ENCODE results near the gene GCNT2. TPM values are rescaled to one million over a fixed set of nuclear protein-coding genes. Genes with fewer than 3 reads are reported as not detected.
A peak's percentile ranks its signal among the peaks of the same experiment; 100 is the strongest.

Gene GCNT2
- total and polyA plus RNA-seq, 2 of the 8 experiments (the other 6 are each of a cell fraction or from before 2014, with no cell fraction given), result 19.3 to 52.5 TPM

DNA sequence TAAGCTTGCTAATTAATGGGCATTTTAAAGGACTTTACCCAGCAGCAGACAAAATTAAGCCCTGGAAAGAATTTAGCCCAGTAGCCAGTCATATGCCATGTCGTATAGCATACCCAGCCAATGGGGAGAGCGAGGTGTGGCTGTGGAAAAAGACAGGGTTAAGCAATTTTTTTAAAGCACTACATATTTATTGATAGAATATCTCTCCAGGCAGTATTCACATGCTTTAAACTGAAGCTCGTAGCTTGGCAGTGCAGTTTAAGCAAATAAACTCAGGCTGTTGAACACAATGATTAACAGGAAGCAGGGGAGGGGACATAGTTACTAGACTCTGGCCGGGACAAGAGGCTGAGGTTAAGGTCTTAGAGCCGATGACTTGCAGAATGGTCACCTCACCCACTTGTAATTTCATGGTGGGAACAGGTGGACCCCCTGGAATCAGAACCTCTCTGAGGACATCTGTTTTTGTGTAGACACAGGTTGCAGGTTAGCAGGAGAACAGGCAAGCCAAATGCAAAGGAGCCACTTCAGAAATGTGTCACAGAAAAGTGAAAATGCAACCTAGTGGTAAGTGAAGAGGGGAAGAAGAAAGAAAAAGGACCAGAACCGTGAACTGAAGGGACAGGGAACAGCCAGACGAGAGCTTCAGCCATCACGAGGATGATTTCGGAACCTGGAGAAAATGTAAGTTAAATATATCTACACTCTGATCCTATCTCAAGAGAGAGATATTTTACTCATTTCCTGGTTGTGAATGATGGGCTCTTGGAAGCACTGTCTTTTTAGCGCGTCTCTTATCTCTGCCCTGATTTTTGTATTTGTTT, 7.2 kb downstream of the GCNT2 start:
- no peak overlapping the region; the same call in 1 of the 2 replicates for H2BK5ac ChIP-seq (ENCODE audit: low read depth, low read length)
- no peak for FAIRE-seq
- ChIA-PET CTCF (ENCODE audit: partially characterized antibody) (interaction anchor here (0.6 to 2.0 kb wide), 8 partner anchors 15 to 676 kb away, joined by 3 to 4 read pairs (median 3); no protein-coding TSS in a partner anchor), POLR2A (ENCODE audit: partially characterized antibody) (interaction anchor here (1.1 to 1.4 kb wide), 2 partner anchors 8 to 167 kb away, joined by 4 read pairs; partner anchors contain the start of genes C6orf52, GCNT2 and PAK1IP1)
- no peak overlapping the region for H3K4me2 ChIP-seq (ENCODE audit: insufficient read depth in 1 of 2, low read depth in 2 of 2, low read length in 2 of 2)
- no peak for DNase-seq (ENCODE audit: low read depth in 1 of 2, low spot score in 2 of 2)
- no peaks in the 10 kb centered on the region for H3K23me2 ChIP-seq (ENCODE audit: low read depth, low read length)
- 0 out of 2 replicates have a peak overlapping the region, but pooled peaks have one; percentile 37 for H2AFZ ChIP-seq (ENCODE audit: low read length)
- no peak overlapping the region for H3K9ac ChIP-seq (replicated peaks in 1 of 4; ENCODE audit: extremely low read depth in 1 of 4, low read depth in 3 of 4, low read length in 3 of 4)
- H3K18ac ChIP-seq (ENCODE audit: extremely low read depth, low read length), result no peak overlapping the region
- no peak overlapping the region for H4K5ac ChIP-seq (ENCODE audit: insufficient read length, low read depth, low read length)
- H3K79me2 ChIP-seq (ENCODE audit: control insufficient read depth in 1 of 2, insufficient read depth in 2 of 2, low read length in 2 of 2), result no peaks in the 10 kb centered on the region
- no peaks in the 10 kb centered on the region for H3K9me3 ChIP-seq (ENCODE audit: insufficient read depth in 2 of 2, low read depth in 1 of 2, low read length in 1 of 2)
- no peak overlapping the region for H3K27ac ChIP-seq (ENCODE audit: low read depth, low read length)
- H3K27me3 ChIP-seq (replicated peaks in 1 of 4; ENCODE audit: control insufficient read depth in 3 of 4, extremely low read depth in 1 of 4, insufficient read depth in 3 of 4, low read length in 3 of 4), result no peaks in the 10 kb centered on the region
- no peak overlapping the region for H2BK20ac ChIP-seq (ENCODE audit: low read length)
- H3K56ac ChIP-seq (replicated peaks; ENCODE audit: insufficient read length, low read depth, low read length), result no peak overlapping the region
- H3K79me1 ChIP-seq (ENCODE audit: low read depth, low read length), result no peaks in the 10 kb centered on the region
- 89% methylated on average over 11 of the region's 11 CpGs; no CpG with 5 or more reads in 1 of the 2 experiments for WGBS, 2 experiments (ENCODE audit: extremely low coverage in 1 of 2, insufficient coverage in 1 of 2, insufficient read length in 1 of 2, insufficient replicate concordance in 2 of 2, low coverage in 1 of 2, low lambda C conversion rate in 2 of 2, missing lambda C conversion rate in 1 of 2)
- H3K14ac ChIP-seq (ENCODE audit: insufficient read length), result no peak overlapping the region
- H3K4ac ChIP-seq (replicated peaks; ENCODE audit: insufficient read length, low read depth, low read length), result no peak overlapping the region
- H4K20me1 ChIP-seq (replicated peaks in 1 of 2; ENCODE audit: control insufficient read depth in 1 of 2, insufficient read depth in 2 of 2, low read length in 2 of 2), result no peaks in the 10 kb centered on the region
- H2AK5ac ChIP-seq (ENCODE audit: low read depth, low read length), result no peak overlapping the region
- H2BK120ac ChIP-seq (replicated peaks; ENCODE audit: low read depth, low read length), result no peak overlapping the region
- H4K91ac ChIP-seq (replicated peaks; ENCODE audit: insufficient read length, low read length), result no peak overlapping the region
- H3K4me3 ChIP-seq (ENCODE audit: extremely low read depth in 1 of 4, insufficient read depth in 2 of 4, low read depth in 3 of 4, low read length in 4 of 4), result no peak overlapping the region
- 0 out of 2 replicates have a peak overlapping the region, but pooled peaks have one; percentile 32 for H2BK15ac ChIP-seq (ENCODE audit: low read length)
- no peak overlapping the region for H3K23ac ChIP-seq (ENCODE audit: insufficient read length)
- no peaks in the 10 kb centered on the region for H3K36me3 ChIP-seq (ENCODE audit: control insufficient read depth in 2 of 4, insufficient read depth in 4 of 4, low read length in 3 of 4)
- peak overlapping the region; percentile 35; the same call in 1 of the 2 replicates for H2BK12ac ChIP-seq (ENCODE audit: low read depth, low read length)
- H3K4me1 ChIP-seq (replicated peaks in 1 of 4; ENCODE audit: control insufficient read depth in 3 of 4, insufficient read depth in 4 of 4, low read length in 3 of 4), result peaks cover 0 to 8% (median 3%) of the 10 kb centered on the region in 4 experiments; a peak in 4 of 7 replicates
- H4K8ac ChIP-seq (ENCODE audit: extremely low read depth, insufficient read depth, low read length), result no peak overlapping the region
- TF ChIP-seq, protein P1, sequence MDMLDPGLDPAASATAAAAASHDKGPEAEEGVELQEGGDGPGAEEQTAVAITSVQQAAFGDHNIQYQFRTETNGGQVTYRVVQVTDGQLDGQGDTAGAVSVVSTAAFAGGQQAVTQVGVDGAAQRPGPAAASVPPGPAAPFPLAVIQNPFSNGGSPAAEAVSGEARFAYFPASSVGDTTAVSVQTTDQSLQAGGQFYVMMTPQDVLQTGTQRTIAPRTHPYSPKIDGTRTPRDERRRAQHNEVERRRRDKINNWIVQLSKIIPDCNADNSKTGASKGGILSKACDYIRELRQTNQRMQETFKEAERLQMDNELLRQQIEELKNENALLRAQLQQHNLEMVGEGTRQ (IDR thresholded peaks at IDR 0.05; ENCODE audit: low read length), result no peak
- TF ChIP-seq CHD1 (IDR thresholded peaks at IDR 0.05; ENCODE audit: low read depth, low read length), result no peak
- TF ChIP-seq SIN3A (conservative IDR thresholded peaks at IDR 0.05 in 1 of 2, IDR thresholded peaks at IDR 0.05 in 1 of 2; ENCODE audit: low read depth in 1 of 2, low read length in 2 of 2), result no peak
- TF ChIP-seq BRCA1 (IDR thresholded peaks at IDR 0.05; ENCODE audit: low read depth, low read length), result no peak
- TF ChIP-seq RAD21 (IDR thresholded peaks at IDR 0.05 in 1 of 2, conservative IDR thresholded peaks at IDR 0.05 in 1 of 2; ENCODE audit: low read depth in 2 of 2, low read length in 2 of 2), result no peak
- TF ChIP-seq CHD2 (IDR thresholded peaks at IDR 0.05; ENCODE audit: low read length), result no peak
- no peak for TF ChIP-seq GTF2F1 (IDR thresholded peaks at IDR 0.05; ENCODE audit: borderline replicate concordance, low read depth, low read length)
- TF ChIP-seq CBX5 (IDR thresholded peaks at IDR 0.05; ENCODE audit: low read depth, low read length), result no peak
- TF ChIP-seq ZNF274 (IDR thresholded peaks at IDR 0.05; ENCODE audit: borderline replicate concordance, extremely low read depth, low read length), result no peak
- TF ChIP-seq POLR2A (IDR thresholded peaks at IDR 0.05; ENCODE audit: control extremely low read depth in 1 of 2, low read depth in 2 of 2, low read length in 2 of 2), result no peak
- TF ChIP-seq SP1 (IDR thresholded peaks at IDR 0.05; ENCODE audit: low read depth, low read length), result no peak
